Activated CD8-positive, alpha-beta memory T cell treated with anti-CD3 and anti-CD28 coated beads for 24 hours (primary cell): ENCODE results near the gene SFXN2.
"Not testable (repeated sequence)": the region's sequence is repeated elsewhere in the genome, so short reads cannot be mapped to it uniquely, and the experiment has no call there.

Experiments used
- DNase-seq: peaks from one replicate; pipeline ENCODE4 v3.0.0-alpha.2; 2020

SFXN2 gene

DNA sequence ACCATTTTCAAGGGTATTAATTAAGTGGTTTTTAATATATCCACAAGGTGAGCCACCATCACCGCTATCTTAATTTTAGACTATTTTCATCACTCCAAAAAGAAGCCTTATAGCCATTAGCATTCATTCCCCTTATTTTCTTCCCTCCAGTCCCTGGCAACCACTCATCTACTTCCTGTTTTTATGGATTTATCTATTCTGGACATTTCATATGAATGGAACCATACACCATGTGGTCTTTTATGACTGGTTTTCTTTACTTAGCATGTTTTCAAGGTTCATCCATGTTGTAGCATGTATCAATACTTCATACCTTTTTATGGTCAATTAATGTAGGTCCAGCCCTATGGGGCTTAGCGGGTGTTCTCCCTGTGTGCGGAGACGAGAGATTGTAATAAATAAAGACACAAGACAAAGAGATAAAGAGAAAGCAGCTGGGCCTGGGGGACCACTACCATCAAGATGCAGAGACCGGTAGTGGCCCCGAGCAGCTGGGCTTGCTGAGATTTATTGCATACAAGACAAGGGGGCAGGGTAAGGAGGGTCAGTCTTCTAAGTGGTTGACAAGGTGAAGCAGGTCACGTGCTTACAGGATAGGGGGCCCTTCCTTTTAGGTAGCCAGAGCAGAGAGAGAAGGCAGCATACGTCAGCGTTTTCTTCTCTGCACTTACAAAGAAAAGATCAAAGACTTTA is 44.0 kb downstream of the SFXN2 start:
- no peak for DNase-seq

GRCh38 chr10:102758933-102759262 is 44.5 kb downstream of the SFXN2 start:
- not testable (repeated sequence) for DNase-seq

- no peak for DNase-seq
Observed at GRCh38 chr10:102759497-102760210, 45.2 kb downstream of the SFXN2 start.

GRCh38 chr10:102761981-102762380 is 47.5 kb downstream of the SFXN2 start:
- DNase-seq, result no peak

DNA sequence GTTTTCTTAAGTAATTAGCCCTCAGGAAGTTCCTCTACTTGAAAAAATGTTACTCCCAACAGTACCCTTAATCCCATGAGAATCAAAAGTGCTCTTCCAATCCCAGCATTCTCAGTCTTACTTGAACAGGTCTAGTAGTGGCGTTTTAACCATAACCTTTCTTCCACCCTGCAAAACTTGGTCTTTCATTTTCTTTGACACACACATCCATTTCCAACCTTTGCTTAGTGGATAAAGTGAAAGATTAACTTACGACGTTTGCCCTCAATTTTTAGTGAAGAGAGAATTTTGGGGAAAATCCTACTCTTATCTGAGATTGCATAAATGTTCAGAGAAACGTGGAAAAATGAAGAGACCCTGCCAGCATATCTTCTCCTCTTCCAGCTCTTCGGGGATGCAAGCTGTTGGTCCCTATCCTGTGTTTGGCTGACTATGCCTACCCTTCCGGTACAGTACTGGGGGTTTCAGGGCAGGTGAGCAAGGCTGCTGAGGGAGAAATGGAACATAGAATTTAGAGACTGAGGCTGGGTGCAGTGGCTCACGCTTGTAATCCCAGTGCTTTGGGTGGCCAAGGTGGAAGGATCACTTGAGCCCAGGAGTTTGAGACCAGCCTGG is 48.1 kb downstream of the SFXN2 start:
- no peak for DNase-seq

DNA sequence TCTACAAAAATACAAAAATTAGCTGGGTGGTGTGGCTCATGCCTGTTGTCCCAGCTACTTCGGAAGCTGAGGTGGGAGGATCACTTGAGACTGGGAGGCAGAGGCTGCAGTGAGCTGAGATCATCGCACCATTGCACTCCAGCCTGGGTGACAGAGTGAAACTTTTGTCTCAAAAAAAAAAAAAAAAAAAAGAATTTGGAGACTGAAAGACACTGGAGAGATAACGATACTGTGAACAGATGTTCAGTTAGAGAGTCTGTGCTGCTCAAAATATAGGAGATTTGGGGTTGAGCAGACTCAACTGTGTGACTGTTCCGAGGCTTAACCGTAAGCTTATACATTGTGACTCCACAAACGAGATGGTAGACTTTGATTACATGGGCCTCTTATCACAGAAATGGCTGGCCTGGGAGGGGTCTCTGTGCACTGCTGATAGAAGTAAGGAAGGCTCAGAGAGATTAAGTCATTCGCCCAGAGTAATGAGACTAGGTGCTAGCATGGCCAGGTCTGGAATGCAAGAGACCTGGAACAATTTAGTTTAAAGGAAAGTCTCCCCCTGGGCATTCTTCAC is 48.7 kb downstream of the SFXN2 start:
- DNase-seq, result no peak

DNA sequence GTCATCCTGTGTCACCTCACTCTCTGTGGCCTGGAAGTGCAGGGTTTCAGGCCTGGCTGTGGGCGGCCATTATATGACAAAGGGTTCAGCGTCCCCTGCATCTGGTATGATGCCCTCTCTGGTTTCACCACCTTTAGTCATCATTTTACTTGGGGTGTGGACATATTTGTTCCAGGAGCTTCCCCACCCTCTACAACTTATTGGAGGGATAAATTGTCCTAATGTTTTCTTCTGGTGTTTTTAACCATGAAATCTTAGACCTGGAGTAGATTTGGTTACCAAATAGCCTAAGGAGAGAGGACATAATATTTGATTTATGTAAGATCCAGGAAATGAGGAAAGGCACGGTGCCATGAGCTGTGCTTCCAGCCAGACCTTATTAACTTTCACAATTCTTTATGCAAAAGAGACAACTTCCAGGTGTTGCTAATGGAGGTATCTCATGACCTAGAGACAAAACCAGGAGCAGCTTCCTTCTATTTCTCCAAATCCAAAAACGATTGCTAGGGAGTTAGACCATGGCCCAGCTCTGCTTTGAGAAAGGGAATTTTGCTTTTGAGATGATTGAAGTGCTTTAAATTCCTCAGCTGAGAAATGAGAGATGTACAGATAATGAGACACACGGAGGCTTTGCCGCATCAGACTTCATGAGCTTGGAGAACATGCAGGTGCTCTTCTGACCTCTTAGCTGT is 50.2 kb downstream of the SFXN2 start:
- DNase-seq, result no peak

GRCh38 chr10:102765336-102765735 is 50.9 kb downstream of the SFXN2 start:
- no peak for DNase-seq

- no peak for DNase-seq
Observed at GRCh38 chr10:102767428-102768160, 53.2 kb downstream of the SFXN2 start.

DNA sequence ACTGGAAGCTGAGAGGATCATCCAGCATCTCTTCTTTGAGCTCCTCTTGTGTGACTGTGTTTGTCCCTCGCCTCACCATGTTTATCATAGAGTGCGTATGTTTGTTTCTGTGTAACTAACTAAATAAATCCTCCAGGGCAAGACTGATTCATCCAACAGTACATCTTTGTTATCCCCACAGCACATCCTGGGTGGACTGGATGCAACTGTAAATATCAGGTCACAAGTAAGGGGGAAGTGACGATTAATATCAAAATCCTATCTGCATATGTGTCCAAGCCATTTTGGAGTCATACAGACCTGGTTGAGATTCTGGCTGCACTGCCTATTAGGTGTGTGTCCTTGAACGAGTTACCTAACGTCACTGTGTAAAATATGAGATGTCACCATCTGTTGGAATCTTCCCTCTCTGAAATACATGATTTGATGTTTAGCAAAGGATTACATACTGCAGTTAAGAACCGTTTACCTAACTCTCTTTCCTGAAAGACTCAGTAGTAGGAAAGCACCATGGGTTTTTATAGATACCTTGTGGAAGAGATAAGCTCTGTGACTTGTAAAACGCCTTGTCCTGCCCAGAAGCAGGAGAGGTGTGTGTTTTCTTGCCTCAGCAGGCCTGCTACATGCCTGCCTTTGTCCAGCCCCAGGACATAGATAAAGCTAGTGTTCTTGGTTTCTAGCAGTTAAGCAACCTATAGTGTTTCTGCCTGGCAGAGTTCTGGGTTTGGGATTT is 55.1 kb downstream of the SFXN2 start:
- no peak for DNase-seq

- DNase-seq, result no peak
Observed at GRCh38 chr10:102770108-102770482, 55.7 kb downstream of the SFXN2 start.

GRCh38 chr10:102770792-102771191 is 56.4 kb downstream of the SFXN2 start:
- no peak for DNase-seq

- DNase-seq, result no peak
Observed at GRCh38 chr10:102773320-102773719, 58.9 kb downstream of the SFXN2 start.

DNA sequence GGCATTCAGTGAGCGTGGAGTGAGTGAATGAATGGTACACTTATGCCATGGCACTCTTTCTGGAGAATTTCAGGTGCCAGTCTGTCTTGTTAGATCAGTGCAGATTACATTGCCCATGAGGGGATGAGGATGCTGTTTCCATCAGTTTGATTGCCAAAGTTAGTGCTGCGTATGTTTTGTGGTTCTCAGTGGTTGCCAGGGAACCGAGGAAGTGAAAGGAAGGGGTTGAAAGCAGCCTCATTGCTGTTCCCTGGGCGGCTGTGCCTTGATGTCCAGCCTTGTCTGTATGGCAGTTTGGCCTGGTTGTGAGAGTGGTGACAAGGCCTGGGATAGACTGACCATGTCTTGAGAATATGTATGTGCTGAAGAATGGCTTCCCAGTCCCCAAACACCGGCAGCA is 59.5 kb downstream of the SFXN2 start:
- no peak for DNase-seq

DNA sequence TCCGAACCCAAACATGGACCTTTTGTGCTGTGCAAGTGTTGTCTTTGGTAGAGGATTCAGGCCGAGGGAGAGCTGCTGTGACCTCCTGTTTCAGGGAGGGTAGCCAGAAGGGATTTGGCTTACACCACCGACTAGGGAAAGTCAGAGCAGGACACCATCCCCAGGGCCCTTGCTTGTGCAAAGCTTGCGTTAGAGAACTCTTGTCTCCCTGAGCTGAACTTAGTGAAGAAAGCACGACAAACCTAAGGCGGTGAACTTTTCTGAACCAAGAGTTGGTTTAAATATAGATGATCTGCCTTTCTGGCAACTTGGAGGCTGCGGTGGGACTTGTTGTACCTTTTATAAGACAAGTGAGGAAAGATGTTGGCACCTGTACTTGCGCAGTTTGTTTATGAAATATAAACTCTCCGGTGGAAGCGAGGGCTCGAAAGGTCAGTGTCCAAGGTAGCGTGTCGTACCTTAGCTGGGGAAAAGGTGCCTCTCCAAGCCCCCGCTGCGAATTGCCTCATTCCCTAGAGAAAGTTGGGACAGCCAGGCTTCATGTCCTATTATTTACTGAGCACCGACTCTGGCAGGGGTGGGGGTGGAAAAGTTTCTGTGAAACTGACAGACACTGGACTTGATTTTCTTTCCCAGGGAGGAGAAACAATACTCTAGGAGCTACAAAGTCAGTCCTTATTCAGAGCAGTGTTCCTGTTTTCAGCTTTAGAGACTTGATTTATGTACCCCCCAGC is 60.9 kb downstream of the SFXN2 start:
- DNase-seq, result no peak

DNA sequence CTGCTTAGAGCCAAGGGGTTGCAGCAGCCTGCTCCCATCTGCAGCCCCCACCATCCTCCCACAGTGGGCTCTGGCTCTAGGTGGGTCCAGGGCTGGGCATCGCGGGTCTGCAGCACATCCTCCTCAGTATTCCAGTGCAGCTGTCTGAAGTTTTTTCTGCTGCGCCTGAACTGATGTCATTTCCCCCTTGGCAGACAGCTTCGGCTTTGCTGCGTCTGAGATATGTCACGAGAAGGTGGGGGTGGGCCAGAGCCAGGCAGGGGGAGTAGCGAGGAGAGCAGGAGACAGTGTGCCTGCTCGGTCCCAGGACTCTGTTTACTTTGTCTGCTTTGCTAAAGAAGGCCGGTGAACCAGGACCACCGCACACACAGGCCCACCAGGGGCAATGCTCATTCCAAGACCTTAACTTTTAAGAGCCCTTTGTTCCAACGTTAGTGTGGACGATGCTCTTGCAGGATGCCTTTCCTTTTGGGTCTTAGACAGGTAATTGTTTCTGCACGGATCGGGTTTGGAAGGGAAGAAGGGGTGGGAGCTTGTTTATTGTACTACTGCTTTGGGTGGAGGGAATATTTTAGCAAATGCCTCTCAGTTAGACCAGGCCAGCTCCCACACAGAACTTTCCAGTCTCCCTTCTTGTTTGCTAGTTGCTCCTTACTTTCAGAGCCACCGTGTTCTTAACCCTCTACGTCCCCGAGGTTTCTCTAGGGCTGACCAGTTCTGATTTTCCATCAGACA is 61.7 kb downstream of the SFXN2 start:
- DNase-seq, result no peak

DNA sequence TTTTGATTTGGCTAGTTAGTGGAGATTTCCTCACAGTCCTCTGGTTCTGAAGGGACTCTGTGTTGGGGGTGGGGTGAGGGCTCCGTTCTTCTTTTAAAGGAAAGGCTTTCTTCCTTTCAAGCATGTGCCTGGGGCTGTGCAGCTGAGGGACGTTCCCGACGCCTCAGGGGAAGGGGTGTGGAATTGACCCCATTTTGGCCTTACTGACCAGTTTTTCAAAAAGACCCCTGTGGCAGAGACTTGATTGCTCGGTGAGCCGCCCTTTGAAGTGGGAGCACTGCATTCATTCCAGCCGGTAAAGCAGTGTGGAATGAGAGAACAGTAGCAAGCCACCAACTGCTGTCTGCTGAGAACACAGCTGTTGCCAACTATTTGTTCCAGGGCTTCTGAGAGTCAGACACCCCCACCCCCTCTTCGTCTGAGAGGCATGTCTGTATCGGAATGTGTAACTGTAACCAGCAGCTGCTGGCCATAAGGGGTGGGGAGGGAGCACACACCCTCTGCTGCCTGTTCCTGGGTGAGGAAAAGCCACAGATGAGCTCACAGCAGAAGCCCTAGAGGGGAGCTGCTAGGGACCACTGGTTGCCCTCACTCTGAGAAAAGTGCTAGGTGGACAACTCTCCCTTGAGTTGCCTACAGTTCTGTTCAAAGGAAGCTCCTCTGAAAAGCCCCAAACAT is 62.5 kb downstream of the SFXN2 start:
- DNase-seq, result no peak

- no peak for DNase-seq
Observed at GRCh38 chr10:102777711-102778453, 63.4 kb downstream of the SFXN2 start.

DNA sequence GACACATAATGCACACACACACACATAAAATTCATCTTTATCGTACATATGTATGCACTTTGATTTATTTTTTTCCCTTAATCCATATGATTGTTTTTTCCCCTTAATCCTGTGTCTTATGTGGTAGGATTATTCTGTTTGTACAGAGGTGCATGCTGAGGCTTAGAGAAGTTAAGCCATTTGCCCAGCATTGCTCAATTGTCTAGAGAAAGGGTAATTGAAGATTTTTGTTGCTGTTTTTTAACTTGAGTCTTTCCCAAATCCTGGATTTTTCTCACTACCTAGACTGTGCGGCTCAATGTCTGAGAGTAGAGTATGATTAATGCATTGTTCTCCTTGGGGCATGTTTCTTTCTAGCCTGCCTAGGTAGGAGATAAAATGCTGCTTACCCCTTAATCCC is 64.3 kb downstream of the SFXN2 start:
- DNase-seq, result no peak
